CD8-positive, alpha-beta memory T cell (primary cell): ENCODE data around the gene ZDHHC13. TPM values are rescaled to one million over a fixed set of nuclear protein-coding genes. Genes with fewer than 3 reads are reported as not detected.
"Not testable (repeated sequence)": the region's sequence is repeated elsewhere in the genome, so short reads cannot be mapped to it uniquely, and the experiment has no call there.

Experiments
- CTCF ChIA-PET: fragments of 350-600 bp; sonication (Branson Sonifier 250); formaldehyde crosslinking; loops from one replicate; lab custom pipeline; 2021; ENCODE audit warnings: antibody characterized with exemption; lab: Charles Lee
- POLR2A ChIA-PET: fragments of 350-600 bp; sonication (Branson Sonifier 250); formaldehyde crosslinking; loops from one replicate; lab custom pipeline; 2021; ENCODE audit warnings: antibody characterized with exemption; lab: Charles Lee
- DNase-seq, 5 donors: peaks; one replicate each; pipeline versions ENCODE4 v3.0.0 to v3.0.0-alpha.2; 2020 to 2022; ENCODE audit warnings: mixed read lengths in 1 of 5
- H3K27ac ChIP-seq: one replicate; pipeline ENCODE4 v1.7.0; 2013; ENCODE audit warnings: low read depth, mild to moderate bottlenecking, low read length, moderate library complexity
- H3K27me3 ChIP-seq: 2 replicates; pipeline ENCODE4 v1.7.0; 2013; ENCODE audit warnings: low read length, mild to moderate bottlenecking; ENCODE audit not compliant: insufficient read depth, poor library complexity, severe bottlenecking
- H3K36me3 ChIP-seq: 2 replicates; pipeline ENCODE4 v1.7.0; 2013; ENCODE audit warnings: mild to moderate bottlenecking, low read length, moderate library complexity; ENCODE audit not compliant: insufficient read depth
- H3K4me1 ChIP-seq: 2 replicates; pipeline ENCODE4 v1.7.0; 2013; ENCODE audit warnings: mild to moderate bottlenecking, low read length, moderate library complexity; ENCODE audit not compliant: insufficient read depth
- H3K4me3 ChIP-seq: 2 replicates; pipeline ENCODE4 v1.7.0; 2013; ENCODE audit warnings: mild to moderate bottlenecking, low read length
- H3K9me3 ChIP-seq: 2 replicates; pipeline ENCODE4 v1.7.0; 2013; ENCODE audit warnings: mild to moderate bottlenecking, low read length
- H3K27ac Mint-ChIP-seq, 8 donors: one replicate each; pipeline ENCODE4 v1.8.0; 2020 to 2021; ENCODE audit warnings: mixed read lengths in 8 of 8, mild to moderate bottlenecking in 6 of 8, inconsistent platforms in 3 of 8, moderate library complexity in 3 of 8
- H3K27me3 Mint-ChIP-seq, 2 donors: one replicate each; pipeline ENCODE4 v1.8.0; 2020 to 2021; ENCODE audit warnings: mixed read lengths in 2 of 2, mild to moderate bottlenecking in 1 of 2, moderate library complexity in 1 of 2
- H3K36me3 Mint-ChIP-seq, 3 donors: one replicate each; pipeline ENCODE4 v1.8.0; 2020 to 2021; ENCODE audit warnings: mixed read lengths in 3 of 3, inconsistent platforms in 1 of 3, mild to moderate bottlenecking in 1 of 3
- H3K4me1 Mint-ChIP-seq, 3 donors: one replicate each; pipeline ENCODE4 v1.8.0; 2020 to 2021; ENCODE audit warnings: mixed read lengths in 3 of 3, inconsistent platforms in 1 of 3, mild to moderate bottlenecking in 1 of 3
- H3K4me3 Mint-ChIP-seq, 7 donors: one replicate each; pipeline ENCODE4 v1.8.0; 2020 to 2021; ENCODE audit warnings: mixed read lengths in 7 of 7, mild to moderate bottlenecking in 6 of 7, moderate library complexity in 4 of 7, inconsistent platforms in 2 of 7
- H3K9me3 Mint-ChIP-seq, 5 donors: one replicate each; pipeline ENCODE4 v1.8.0; 2020 to 2022; ENCODE audit warnings: mixed read lengths in 5 of 5, mild to moderate bottlenecking in 3 of 5, moderate library complexity in 2 of 5, inconsistent platforms in 1 of 5
- polyA plus RNA-seq: library from polyadenylated mRNA; unstranded; fragments of 300-500 nt; fragmentation: Illumina TruSeq; gene quantifications from one replicate; pipeline ENCODE4 v1.2.3, GENCODE V29; 2021
- total RNA-seq, 2 experiments: library from RNA; stranded (reverse); gene quantifications; one replicate each; pipeline ENCODE4 v1.2.3, GENCODE V29; 2021

Gene ZDHHC13
- total and polyA plus RNA-seq, 3 experiments from 2014 or later = 16.6 to 22.6 (median 22.1) TPM

- H3K27ac Mint-ChIP-seq = peak overlapping the region in 3 of 8 donors; percentile 1 to 50 (median 8)
- H3K36me3 Mint-ChIP-seq = peaks cover 10 to 31% (median 12%) of the 10 kb centered on the region in 3 donors
- H3K27ac ChIP-seq = no peak overlapping the region
Measured at GRCh38 chr11:19121646-19122045, 4.7 kb downstream of the ZDHHC13 start.

GRCh38 chr11:19122960-19123615, 6.1 kb downstream of the ZDHHC13 start:
- Mint-ChIP-seq H3K4me1 (peaks cover 47 to 73% (median 70%) of the 10 kb centered on the region in 3 donors), H3K36me3 (peaks cover 15 to 37% (median 21%) of the 10 kb centered on the region in 3 donors), H3K27me3 (no peaks in the 10 kb centered on the region), H3K9me3 (no peaks in the 10 kb centered on the region), H3K4me3 (no peak overlapping the region), H3K27ac (no peak overlapping the region)
- no peaks in the 10 kb centered on the region for H3K36me3 ChIP-seq
- peaks cover 6% of the 10 kb centered on the region for H3K4me1 ChIP-seq
- H3K27ac ChIP-seq = no peak overlapping the region
- no peaks in the 10 kb centered on the region for H3K9me3 ChIP-seq
- H3K27me3 ChIP-seq = no peaks in the 10 kb centered on the region
- no peak for DNase-seq
- no peak overlapping the region for H3K4me3 ChIP-seq
- POLR2A ChIA-PET = no interaction called here
- CTCF ChIA-PET = interaction anchor here (1.3 kb wide), 1 partner anchor 46 kb away, joined by 4 read pairs; no protein-coding TSS in a partner anchor

More at GRCh38 chr11:19121646-19122045, 4.7 kb downstream of the ZDHHC13 start:
- Histone ChIP-seq H3K4me3 (no peak overlapping the region), H3K4me1 (peaks cover 13% of the 10 kb centered on the region), H3K36me3 (no peaks in the 10 kb centered on the region), H3K27me3 (no peaks in the 10 kb centered on the region), H3K9me3 (no peaks in the 10 kb centered on the region)
- Mint-ChIP-seq H3K9me3 (no peaks in the 10 kb centered on the region), H3K27me3 (no peaks in the 10 kb centered on the region), H3K4me3 (peak overlapping the region in 1 of 7 donors; percentile 64), H3K4me1 (peaks cover 52 to 73% (median 63%) of the 10 kb centered on the region in 3 donors)
- no peak for DNase-seq
- ChIA-PET POLR2A (no interaction called here), CTCF (interaction anchor here (0.9 to 1.3 kb wide), 2 partner anchors 9 to 45 kb away, joined by 3 to 4 read pairs; no protein-coding TSS in a partner anchor)

- H3K36me3 ChIP-seq, H3K27ac Mint-ChIP-seq, H3K4me1 ChIP-seq, H3K27ac ChIP-seq, DNase-seq, POLR2A ChIA-PET, H3K9me3 ChIP-seq, H3K4me3 ChIP-seq, CTCF ChIA-PET, H3K27me3 Mint-ChIP-seq, H3K4me3 Mint-ChIP-seq, H3K27me3 ChIP-seq: not testable (repeated sequence)
- Mint-ChIP-seq H3K36me3 (peaks cover 16 to 42% (median 38%) of the 10 kb centered on the region in 3 donors), H3K4me1 (peaks cover 22 to 52% (median 47%) of the 10 kb centered on the region in 3 donors), H3K9me3 (peaks cover 0 to 11% (median 0%) of the 10 kb centered on the region in 5 donors)
Measured at GRCh38 chr11:19126562-19127325, 9.8 kb downstream of the ZDHHC13 start.

- Mint-ChIP-seq H3K27me3 (no peaks in the 10 kb centered on the region), H3K9me3 (peaks cover 0 to 23% (median 3%) of the 10 kb centered on the region in 5 donors), H3K36me3 (peaks cover 15 to 39% (median 30%) of the 10 kb centered on the region in 3 donors), H3K4me1 (peaks cover 2 to 8% (median 6%) of the 10 kb centered on the region in 3 donors), H3K4me3 (no peak overlapping the region), H3K27ac (no peak overlapping the region)
- ChIA-PET CTCF (no interaction called here), POLR2A (no interaction called here)
- Histone ChIP-seq H3K27ac (no peak overlapping the region), H3K4me3 (no peak overlapping the region), H3K36me3 (peaks cover 7% of the 10 kb centered on the region), H3K4me1 (no peaks in the 10 kb centered on the region), H3K9me3 (no peaks in the 10 kb centered on the region), H3K27me3 (no peaks in the 10 kb centered on the region)
- DNase-seq = no peak
Measured at GRCh38 chr11:19134004-19134403, 17.0 kb downstream of the ZDHHC13 start.

- H3K36me3 ChIP-seq, H3K4me3 ChIP-seq, H3K27ac ChIP-seq, H3K4me1 ChIP-seq, POLR2A ChIA-PET, CTCF ChIA-PET, H3K9me3 ChIP-seq, H3K4me3 Mint-ChIP-seq, H3K27me3 Mint-ChIP-seq, H3K27ac Mint-ChIP-seq, H3K27me3 ChIP-seq, DNase-seq, H3K4me1 Mint-ChIP-seq: not testable (repeated sequence)
- peaks cover 0 to 12% (median 3%) of the 10 kb centered on the region in 5 donors for H3K9me3 Mint-ChIP-seq
- peaks cover 11 to 21% (median 18%) of the 10 kb centered on the region in 3 donors for H3K36me3 Mint-ChIP-seq
Measured at GRCh38 chr11:19136884-19137283, 19.9 kb downstream of the ZDHHC13 start.

- Mint-ChIP-seq H3K9me3 (no peaks in the 10 kb centered on the region), H3K27me3 (no peaks in the 10 kb centered on the region), H3K4me1 (peaks cover 6 to 8% (median 8%) of the 10 kb centered on the region in 3 donors), H3K27ac (no peak overlapping the region), H3K4me3 (no peak overlapping the region), H3K36me3 (peaks cover 6 to 32% (median 17%) of the 10 kb centered on the region in 3 donors)
- no peak overlapping the region for H3K4me3 ChIP-seq
- H3K27ac ChIP-seq = no peak overlapping the region
- H3K9me3 ChIP-seq = no peaks in the 10 kb centered on the region
- ChIA-PET CTCF (interaction anchor here (1.0 kb wide), 1 partner anchor 31 kb away, joined by 3 read pairs; no protein-coding TSS in a partner anchor), POLR2A (no interaction called here)
- no peaks in the 10 kb centered on the region for H3K4me1 ChIP-seq
- no peaks in the 10 kb centered on the region for H3K36me3 ChIP-seq
- DNase-seq = no peak
- no peaks in the 10 kb centered on the region for H3K27me3 ChIP-seq
Measured at GRCh38 chr11:19145319-19145718, 28.4 kb downstream of the ZDHHC13 start.

GRCh38 chr11:19156892-19157291, 39.9 kb downstream of the ZDHHC13 start:
- H3K4me3 Mint-ChIP-seq = no peak overlapping the region
- peaks cover 4 to 73% (median 41%) of the 10 kb centered on the region in 3 donors for H3K36me3 Mint-ChIP-seq
- no peak overlapping the region for H3K4me3 ChIP-seq
- no peak for DNase-seq
- H3K27me3 Mint-ChIP-seq = no peaks in the 10 kb centered on the region
- no peaks in the 10 kb centered on the region for H3K27me3 ChIP-seq
- no peak overlapping the region for H3K27ac ChIP-seq
- no peaks in the 10 kb centered on the region for H3K36me3 ChIP-seq
- no peaks in the 10 kb centered on the region for H3K4me1 ChIP-seq
- no peaks in the 10 kb centered on the region for H3K9me3 Mint-ChIP-seq
- H3K9me3 ChIP-seq = no peaks in the 10 kb centered on the region
- no peak overlapping the region for H3K27ac Mint-ChIP-seq
- ChIA-PET POLR2A (no interaction called here), CTCF (no interaction called here)
- peaks cover 0 to 3% (median 0%) of the 10 kb centered on the region in 3 donors for H3K4me1 Mint-ChIP-seq

GRCh38 chr11:19160847-19161246, 43.9 kb downstream of the ZDHHC13 start:
- H3K9me3 Mint-ChIP-seq = no peaks in the 10 kb centered on the region
- no peaks in the 10 kb centered on the region for H3K27me3 Mint-ChIP-seq
- ChIA-PET CTCF (no interaction called here), POLR2A (no interaction called here)
- no peaks in the 10 kb centered on the region for H3K9me3 ChIP-seq
- H3K36me3 Mint-ChIP-seq = peaks cover 8 to 80% (median 33%) of the 10 kb centered on the region in 3 donors
- H3K27me3 ChIP-seq = no peaks in the 10 kb centered on the region
- no peak for DNase-seq
- peaks cover 15% of the 10 kb centered on the region for H3K36me3 ChIP-seq
- no peak overlapping the region for H3K27ac ChIP-seq
- H3K4me1 Mint-ChIP-seq = peaks cover 0 to 3% (median 0%) of the 10 kb centered on the region in 3 donors
- no peak overlapping the region for H3K4me3 Mint-ChIP-seq
- H3K27ac Mint-ChIP-seq = no peak overlapping the region
- H3K4me1 ChIP-seq = no peaks in the 10 kb centered on the region
- no peak overlapping the region for H3K4me3 ChIP-seq
